GM19452 (cell line): ENCODE measurements around the gene VSIG4.

Experiments used
- ATAC-seq: cut with Tn5 transposase; IDR thresholded peaks from one replicate; pipeline ENCODE4 v1.9.1; 2021; ENCODE audit not compliant: unreplicated experiment

VSIG4 gene

DNA sequence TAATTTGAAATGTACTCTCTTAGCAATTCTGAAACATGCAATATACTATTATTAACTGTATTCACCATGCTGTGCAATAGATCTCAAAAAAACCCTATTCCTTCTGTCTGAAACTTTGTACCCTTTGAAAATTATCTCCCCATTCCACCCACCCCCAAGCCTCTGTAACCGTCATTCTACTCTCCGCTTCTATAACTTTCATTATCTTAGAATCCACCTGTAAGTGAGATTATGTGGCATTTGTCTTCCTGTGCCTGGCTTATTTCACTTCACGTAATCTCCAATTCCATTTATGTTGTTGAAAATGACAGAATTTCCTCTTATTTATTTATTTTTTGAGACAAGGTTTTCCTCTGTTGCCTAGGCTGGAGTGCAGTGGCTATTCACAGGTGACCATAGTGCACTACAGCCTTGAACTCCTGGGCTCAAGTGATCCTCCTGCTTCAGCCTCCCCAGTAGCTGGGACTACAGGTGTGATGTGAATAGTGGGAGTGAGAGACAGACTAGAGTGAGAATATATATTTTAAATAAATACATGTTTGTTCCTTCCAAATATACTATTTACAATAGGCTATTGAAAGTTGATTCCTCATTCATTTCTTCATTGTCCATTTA is 30.5 kb downstream of the VSIG4 start:
- no peak for ATAC-seq

DNA sequence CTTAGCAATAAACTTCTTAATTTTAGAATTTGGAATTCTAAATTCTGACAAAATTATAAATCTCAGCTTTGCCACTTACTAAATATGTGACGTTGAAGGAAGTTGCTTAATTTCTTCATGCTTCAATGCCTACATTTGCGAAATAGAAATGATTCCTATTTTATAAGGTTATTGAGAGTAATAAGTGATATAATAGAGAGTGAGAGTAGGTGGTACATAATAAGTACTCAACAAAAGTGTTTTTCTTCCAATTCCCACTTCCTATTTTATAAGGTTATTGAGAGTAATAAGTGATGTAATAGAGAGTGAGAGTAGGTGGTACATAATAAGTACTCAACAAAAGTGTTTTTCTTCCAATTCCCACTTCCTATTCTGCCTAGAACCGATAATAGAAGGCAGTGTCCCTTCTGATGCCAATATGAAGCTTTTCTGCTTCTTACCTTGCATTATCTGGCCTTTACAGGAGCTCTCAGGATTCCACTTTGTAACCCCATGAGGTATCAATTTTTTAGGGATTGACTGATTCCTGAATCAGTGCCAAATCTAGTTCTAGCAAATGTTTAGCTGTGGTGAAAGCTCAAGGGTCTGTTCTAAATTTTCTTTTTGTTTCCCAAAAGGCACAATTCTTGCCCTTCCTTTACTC is 31.4 kb downstream of the VSIG4 start:
- ATAC-seq, result no peak

DNA sequence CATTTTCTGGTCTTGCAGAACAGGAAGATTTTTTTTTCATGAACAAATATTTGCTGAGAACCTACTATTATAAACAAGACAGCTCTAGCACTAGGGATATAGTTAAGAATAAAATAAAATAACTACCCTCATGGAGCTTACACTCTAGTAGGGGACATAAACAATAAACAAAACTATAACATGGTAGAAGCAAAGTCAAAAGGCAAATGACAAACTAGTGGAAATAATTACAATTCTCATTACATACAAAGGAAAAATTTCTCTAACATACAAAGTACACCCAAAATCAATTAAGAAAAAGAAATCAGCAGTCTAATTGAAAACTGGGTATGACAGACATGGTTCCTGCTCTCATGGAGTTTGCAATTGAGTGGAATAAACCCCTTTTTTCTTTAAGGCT is 32.0 kb downstream of the VSIG4 start:
- no peak for ATAC-seq

DNA sequence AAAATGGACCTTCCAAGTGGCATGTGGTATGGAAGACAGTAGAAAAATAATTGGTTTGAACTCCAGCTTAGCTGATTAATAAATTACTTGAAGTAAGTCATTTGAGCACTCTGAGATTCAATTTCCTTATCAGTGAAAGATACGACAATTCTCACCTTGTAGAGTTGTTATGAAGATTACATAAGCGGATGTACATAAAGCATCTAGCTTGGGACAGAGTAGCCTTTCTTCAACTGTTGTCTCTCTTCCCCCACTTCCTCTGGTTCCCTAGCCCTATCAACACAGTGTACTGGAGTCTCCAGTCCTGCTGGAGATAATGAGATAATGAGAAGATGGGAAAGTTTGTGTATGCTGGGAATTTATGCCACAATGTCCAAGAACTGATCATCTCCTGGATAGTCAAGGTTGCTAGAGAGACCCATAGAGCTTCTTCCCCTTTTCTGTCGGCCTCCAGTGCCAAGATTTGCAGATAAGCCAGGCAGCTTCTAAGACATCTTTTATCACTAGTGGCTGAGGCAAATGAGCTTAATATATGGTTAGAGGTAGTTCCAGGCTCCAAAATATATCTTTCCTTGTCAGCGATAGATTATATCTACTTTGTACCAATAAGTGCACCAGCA is 33.9 kb downstream of the VSIG4 start:
- ATAC-seq, result no peak

DNA sequence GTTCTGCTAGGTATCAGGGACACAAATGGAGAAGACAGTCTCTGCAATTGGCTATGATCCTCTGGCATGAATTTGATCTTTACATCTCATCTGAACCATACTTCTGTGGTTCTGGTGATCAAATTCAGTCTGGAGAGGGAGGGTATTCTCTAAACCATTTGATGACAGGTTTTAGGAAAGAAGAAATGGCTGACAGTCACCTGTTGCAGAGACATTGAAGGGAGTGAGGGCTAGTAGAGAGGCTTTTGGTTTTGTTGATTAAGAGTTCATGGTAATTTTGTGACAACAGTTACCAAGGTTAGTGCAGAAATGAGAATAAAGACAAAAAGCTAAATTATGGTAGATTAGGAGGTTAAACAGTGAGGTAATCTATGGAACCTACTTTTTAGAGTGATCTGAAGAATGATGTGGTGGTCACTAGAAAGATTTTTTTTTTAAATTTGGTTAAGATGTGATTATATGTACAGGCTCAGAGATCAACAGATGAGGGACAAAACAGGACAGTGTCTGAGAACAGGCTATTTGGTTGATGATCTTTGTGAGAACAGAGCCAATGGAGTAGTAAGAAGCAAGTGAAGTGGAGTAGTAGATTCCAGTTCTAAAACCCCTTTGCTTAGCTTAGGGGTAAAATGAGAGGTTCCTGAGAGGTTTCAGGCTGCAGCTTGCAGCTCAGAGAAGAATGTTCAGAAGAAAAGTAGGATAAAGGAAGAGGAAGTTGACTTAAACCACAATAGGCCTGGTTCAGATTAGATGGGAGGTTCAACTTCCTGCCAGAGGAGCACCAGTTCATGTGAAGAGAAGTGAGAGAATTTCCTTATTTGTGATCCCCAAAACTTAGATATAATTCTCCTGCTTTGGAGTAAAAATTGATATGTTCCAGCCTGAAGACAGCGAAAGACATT is 34.7 kb downstream of the VSIG4 start:
- no peak for ATAC-seq

DNA sequence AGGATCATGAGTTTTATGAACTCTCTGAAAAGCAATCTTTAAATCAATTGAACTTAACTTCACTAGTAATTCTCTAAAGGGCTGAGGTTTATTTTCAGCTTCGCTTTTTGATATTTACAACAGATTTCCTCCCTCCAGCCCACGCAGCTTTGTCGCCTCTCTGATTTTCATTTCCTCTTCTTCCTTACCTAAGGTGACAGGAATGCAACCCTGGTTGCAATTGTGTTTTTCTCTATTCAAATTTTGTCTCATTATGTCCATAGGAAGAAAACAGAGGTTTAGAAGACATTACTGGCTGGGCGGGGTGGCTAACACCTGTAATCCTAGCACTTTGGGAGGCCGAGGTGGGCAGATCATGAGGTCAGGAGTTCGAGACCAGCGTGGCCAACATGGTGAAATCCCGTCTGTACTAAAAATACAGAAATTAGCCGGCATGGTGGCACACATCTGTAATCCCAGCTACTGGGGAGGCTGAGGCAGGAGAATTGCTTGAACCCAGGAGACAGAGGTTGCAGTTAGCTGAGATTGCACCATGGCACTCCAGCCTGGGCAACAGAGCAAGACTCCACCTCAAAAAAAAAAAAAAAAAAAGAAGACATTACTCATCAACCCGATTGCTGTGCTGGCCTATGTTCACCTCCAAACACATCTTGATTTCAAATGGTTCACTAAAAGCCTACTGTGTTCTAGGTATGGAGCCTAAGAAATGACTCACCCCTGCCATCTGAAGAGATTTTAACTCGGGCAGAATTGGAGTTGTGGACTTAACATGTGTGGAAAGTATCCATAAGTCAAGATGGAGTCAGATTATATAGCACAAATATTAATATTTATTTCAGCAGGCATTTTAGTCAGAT is 36.8 kb downstream of the VSIG4 start:
- no peak for ATAC-seq

DNA sequence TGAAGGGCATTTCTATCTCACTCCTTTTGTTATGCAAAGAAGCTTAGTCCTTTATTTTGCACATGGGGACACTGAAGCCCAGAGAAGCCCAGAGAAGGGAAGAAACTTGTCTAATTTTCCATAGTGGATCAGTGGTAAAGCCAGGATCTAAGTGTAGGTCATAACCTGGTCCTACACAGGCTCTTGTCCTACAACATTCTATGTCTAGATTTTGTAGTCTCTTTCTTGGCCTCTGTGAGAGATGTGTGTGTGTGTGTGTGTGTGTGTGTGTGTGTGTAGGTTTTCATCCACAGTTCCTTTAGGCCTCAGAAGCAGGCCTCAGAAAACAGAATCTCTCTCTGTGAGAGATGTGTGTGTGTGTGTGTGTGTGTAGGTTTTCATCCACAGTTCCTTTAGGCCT is 38.3 kb downstream of the VSIG4 start:
- no peak for ATAC-seq

DNA sequence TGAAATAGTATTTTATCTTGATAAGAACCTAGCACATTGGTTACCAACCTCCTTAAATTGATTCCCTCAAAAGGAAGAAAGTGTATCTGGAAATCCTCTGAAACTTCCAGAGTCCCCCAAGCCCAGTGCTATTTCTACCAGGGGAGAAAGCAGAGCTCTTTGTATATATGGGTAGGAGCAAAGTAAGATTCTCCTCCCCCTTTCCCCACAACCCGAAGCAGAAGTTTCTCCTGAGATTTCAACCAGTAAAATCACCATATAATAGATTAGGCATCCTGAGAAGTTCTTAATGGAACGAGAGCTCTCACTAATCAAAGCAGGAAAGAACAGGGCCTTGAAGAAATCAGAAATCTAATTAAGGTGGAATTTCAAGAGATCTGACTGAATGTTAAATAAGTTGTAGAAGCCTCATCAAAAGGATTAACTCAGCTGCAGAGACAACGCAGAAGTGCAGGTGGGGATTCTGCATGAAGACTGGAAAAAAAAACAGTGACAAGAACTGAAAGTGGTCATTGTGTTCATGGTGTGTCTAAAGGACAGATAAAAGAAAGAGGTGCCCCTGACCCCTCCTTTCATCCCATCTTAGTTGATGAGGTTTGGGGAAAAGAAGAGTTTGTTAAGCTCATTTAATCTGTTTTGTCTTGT is 39.1 kb downstream of the VSIG4 start:
- no peak for ATAC-seq

DNA sequence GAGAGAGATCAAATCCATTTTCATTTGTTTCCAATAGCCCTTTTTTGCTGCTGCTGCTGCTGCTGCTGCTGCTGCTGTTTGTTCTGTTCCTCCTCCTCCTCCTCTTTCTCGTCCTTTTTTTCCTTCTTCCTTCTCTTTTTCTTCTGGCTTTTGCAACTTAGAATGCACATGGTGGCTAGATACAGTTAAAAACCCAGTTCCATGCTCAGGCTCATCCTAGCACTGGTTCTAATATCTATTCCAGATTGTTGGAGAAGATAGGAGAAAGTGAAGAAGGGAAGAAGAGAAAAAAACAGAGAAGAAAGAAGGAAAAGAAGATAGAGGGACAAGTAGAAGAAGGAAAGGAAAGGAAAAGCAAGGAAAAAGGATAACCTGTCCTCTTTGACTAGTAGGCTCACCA is 39.7 kb downstream of the VSIG4 start:
- no peak for ATAC-seq

DNA sequence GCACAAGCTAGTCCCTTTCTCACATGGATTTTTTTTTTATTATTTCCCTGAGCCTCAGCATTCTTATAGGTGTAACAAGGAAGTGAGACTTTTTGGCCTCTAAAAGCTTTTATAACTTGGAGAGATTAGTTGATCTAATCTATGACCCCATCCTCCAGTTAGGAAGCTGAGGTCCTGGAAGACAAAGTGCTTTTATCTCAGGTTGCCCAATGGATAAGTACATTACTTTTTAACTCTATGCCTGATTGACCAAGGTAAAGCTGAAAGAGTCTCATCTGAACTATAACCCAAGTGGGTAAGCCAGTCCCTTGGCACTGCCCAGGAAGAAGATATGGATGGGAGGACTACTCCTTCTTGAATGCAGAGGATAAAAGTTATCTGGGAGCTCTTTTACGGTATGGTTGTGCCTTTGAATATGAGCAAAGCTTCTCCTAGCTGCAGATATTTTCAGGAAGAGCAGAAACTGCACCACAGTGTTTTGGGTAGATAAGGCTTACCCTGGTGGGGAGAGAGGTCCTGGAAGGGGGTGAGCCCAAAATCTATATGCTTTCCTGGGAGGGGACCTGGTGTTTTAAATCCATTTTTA is 40.2 kb downstream of the VSIG4 start:
- ATAC-seq, result no peak

DNA sequence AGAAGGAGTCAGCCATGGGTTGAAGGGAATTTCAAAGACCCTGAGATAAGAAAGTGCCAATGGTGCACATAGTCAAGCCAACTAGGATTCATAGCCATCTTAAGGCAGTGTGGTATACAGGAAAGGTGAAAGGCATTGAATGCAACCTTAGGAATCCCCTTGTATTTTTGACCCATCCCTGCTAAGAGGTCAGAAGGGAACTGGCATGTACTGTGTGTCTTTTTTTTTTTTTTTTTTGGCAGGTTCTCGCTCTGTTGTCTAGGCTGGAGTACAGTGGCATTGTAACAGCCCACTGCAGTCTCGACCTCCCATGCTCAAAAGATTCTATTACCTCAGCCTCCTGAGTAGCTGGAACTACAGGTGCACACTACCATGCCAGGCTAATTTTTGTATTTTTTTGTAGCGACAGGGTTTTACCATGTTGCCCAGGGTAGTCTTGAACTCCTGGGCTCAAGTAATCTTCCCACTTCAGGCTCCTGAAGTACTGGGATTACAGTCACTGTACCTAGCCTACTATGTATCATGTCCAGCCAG is 40.8 kb downstream of the VSIG4 start:
- ATAC-seq, result no peak

DNA sequence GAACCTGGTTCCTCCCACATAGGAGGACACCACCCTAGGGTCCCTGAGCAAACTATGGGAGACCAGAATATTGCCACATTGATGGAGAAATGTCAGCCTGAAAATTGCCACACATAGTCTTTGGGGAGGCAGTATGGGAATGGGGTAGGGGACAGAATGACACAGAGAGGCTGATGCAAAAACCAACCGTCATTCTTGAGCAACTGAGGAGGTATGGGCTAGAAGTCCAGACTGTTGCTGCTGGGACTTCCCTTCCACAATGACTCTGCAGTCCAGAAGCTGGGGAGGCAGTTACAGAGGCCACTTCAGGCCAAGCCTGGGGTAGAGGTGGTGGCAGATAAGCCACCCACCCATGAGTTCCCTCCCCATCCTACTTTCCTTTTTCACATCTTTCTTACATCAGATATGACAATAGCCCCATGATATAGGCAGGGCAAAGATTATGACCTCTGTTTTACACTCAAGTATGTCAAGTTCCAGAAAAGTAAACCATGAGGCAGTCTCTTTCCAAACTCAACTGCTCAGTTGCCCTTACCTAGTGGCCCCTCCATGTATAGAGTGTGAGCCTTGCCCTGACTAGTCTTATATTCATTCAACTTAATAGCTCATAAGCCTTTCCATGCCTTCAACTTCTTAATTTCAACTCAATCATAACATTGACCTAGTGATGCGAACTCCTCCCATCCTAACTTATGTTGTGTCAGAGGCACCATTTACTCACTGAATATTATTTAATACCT is 41.7 kb downstream of the VSIG4 start:
- ATAC-seq, result no peak

DNA sequence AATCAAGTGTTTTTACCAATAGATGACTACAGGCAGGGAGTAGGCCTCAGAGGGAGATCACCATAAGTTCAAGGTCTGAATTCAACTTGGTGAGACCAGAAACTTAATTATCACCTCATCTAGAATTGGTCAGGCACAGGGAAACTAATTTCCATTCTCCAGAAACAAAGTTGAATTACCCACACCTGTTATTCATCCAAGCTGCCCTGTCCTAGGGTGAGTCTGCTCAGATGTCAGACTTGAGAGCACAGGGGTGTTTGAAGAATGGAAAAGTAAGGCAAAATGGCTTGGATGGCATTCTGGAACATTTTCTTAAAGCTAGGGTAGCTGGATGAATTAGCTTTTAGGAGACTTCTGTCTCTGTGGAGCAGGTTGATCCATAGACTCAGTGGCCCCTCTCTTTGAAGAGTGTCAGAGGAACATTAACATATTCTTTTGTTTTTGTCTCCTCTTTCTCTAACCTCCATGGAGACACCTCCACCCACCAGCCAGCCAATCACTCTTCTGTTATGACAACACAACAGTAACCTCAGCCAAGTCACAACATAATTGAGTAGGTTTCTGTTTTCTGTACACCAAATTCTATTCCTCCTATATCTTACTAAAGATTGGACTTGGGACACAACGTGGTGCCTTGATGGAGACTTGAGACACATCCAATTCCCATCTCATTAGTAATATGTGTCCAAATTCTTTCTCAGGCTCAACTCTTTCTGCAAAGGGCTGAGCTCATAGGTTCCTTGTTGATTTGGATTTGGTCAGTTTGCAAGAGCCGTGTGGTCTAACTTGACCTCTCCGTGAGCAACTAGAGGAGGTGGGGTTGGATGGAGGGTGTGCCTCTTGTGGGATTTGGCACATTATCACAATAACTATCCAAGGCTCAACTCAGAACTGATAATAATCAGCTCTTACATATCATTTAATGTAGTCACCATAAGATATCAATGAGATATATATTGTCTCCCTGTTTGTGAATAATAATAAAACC is 45.1 kb downstream of the VSIG4 start:
- ATAC-seq, result no peak

DNA sequence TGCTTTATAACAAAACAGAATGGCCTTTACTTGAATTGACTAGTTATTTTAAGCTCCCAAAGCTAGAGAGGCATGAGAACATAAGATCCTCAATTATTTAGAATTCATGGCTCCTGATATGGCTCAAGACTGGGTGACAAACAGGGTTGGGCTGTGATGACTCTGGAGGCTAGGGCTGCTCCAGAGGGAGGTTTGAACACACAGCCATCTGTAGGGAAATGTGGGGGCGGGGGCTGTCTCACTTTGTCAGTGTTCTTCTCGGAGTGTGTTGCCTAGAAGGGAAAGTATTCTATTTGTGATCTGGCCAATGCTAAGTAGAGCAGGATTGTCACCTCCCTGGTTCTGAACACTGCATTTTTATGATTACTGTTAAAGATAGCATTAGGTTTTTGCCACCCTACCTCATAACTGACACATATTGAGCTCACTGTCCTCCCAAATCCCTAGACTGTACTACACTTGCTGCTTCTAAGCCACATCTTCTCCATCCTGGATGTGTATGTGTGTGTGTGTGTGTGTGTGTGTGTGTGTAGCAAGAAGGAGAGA is 45.9 kb downstream of the VSIG4 start:
- ATAC-seq, result no peak

DNA sequence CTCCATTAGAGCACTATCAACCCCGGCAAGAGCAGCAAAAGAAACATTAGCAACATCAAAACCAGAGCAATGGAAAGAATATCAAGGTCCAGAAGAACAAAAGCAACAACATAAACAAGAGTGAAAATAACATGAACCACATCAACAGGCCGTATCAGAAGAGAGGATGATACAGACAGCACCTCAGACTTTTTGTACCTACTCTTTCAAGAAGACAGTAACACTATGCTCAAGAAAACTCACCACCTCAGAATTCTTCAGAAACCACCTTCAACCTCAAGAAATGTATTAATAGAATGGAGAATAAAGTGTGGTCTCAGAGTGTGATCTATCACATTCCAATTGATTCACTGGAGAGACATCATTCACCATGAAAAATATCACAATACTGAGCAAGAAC is 46.5 kb downstream of the VSIG4 start:
- no peak for ATAC-seq

DNA sequence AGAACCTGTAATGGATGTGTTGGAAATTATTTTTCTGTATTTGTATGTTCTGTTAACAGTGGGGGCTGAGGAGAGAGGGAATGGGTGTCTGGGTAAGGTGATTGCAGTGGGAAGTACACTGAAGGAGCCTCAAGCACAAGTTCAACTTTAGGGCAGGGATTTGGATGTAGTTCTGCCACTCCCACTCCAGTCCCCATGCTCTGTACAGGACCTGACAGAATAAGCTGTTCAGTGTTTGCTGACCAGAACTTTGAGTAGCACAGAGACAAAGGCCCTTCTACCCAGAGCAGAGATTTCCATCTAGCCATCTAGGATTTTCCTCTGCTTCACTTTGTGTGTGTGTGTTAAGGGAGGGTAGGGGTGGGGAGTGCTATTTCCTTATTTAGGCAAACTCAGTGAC is 49.2 kb downstream of the VSIG4 start:
- ATAC-seq, result no peak

DNA sequence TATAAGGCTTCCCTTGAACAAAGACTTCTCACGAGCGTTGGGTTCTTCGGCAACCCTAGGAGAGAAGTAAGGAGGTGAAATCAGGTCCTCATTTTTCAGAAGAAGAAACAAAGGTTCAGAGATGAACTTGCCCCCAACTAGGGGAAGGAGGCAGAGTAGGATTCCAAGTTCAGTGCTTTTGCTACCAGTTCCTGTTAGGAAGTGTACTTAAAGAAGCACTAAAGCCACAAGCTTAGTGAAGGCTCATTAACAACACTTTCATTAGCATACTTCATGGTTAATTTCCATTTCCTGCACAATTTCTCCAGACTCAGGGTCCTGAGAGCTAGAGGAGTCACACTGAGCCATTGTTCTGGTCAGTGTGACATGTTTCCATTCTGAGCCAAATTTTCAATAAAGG is 52.1 kb downstream of the VSIG4 start:
- ATAC-seq, result no peak
